22Rv1 (cell line): Measurements from ENCODE around the gene DEFB121.

Experiments used
- H3K27ac ChIP-seq: fragments of 450-650 bp; 2 replicates; pipeline ENCODE4 v1.5.1; 2017
- CTCF ChIP-seq: fragments of 450-650 bp; IDR thresholded peaks from 2 replicates; pipeline ENCODE4 v1.5.1; 2017; ENCODE audit warnings: mild to moderate bottlenecking
- ZFX ChIP-seq: fragments of 450-650 bp; IDR thresholded peaks from 2 replicates; pipeline ENCODE4 v1.6.1; 2017; ENCODE audit warnings: antibody characterized with exemption, borderline replicate concordance

DEFB121 gene

GRCh38 chr20:31355981-31356380, 50.0 kb downstream of the DEFB121 start:
- no peak overlapping the region for H3K27ac ChIP-seq
- TF ChIP-seq ZFX (no peak), CTCF (no peak)
